HG02642 (cell line): ENCODE data around the gene EYS.

ENCODE experiments used
- ATAC-seq: cut with Tn5 transposase; IDR thresholded peaks from one replicate; pipeline ENCODE4 v1.9.1; 2021; ENCODE audit warnings: mild to moderate bottlenecking; ENCODE audit not compliant: unreplicated experiment, poor library complexity

Gene EYS

GRCh38 chr6:64685401-64685800 lies 1021.6 kb downstream of the EYS start:
- no peak for ATAC-seq

GRCh38 chr6:64683682-64684081 lies 1023.3 kb downstream of the EYS start:
- ATAC-seq, result no peak

- no peak for ATAC-seq
Observed at GRCh38 chr6:64681416-64682160, 1025.4 kb downstream of the EYS start.

GRCh38 chr6:64680446-64680845 lies 1026.6 kb downstream of the EYS start:
- no peak for ATAC-seq

- no peak for ATAC-seq
Observed at GRCh38 chr6:64679416-64679815, 1027.6 kb downstream of the EYS start.

GRCh38 chr6:64672651-64673050 lies 1034.4 kb downstream of the EYS start:
- no peak for ATAC-seq

GRCh38 chr6:64672131-64672530 lies 1034.9 kb downstream of the EYS start:
- ATAC-seq, result no peak

GRCh38 chr6:64665137-64665536 lies 1041.9 kb downstream of the EYS start:
- no peak for ATAC-seq

- ATAC-seq, result no peak
Observed at GRCh38 chr6:64664480-64664879, 1042.5 kb downstream of the EYS start.

GRCh38 chr6:64644024-64644423 lies 1063.0 kb downstream of the EYS start:
- no peak for ATAC-seq

- ATAC-seq, result no peak
Observed at GRCh38 chr6:64630901-64631300, 1076.1 kb downstream of the EYS start.

- no peak for ATAC-seq
Observed at GRCh38 chr6:64622944-64623343, 1084.1 kb downstream of the EYS start.

- ATAC-seq, result no peak
Observed at GRCh38 chr6:64602993-64603392, 1104.0 kb downstream of the EYS start.

GRCh38 chr6:64591676-64592036 lies 1115.4 kb downstream of the EYS start:
- ATAC-seq, result no peak

GRCh38 chr6:64590965-64591675 lies 1115.9 kb downstream of the EYS start:
- ATAC-seq, result no peak

- no peak for ATAC-seq
Observed at GRCh38 chr6:64589961-64590360, 1117.1 kb downstream of the EYS start.

- ATAC-seq, result no peak
Observed at GRCh38 chr6:64580346-64580745, 1126.7 kb downstream of the EYS start.

GRCh38 chr6:64553249-64553786 lies 1153.7 kb downstream of the EYS start:
- no peak for ATAC-seq

GRCh38 chr6:64547594-64548268 lies 1159.3 kb downstream of the EYS start:
- no peak for ATAC-seq

- ATAC-seq, result no peak
Observed at GRCh38 chr6:64539917-64540316, 1167.1 kb downstream of the EYS start.

- ATAC-seq, result no peak
Observed at GRCh38 chr6:64538722-64539121, 1168.3 kb downstream of the EYS start.
